ENCODE results near the gene NAGA.
"Not testable (repeated sequence)": the region's sequence is repeated elsewhere in the genome, so short reads cannot be mapped to it uniquely, and the experiment has no call there.

Gene NAGA

DNA sequence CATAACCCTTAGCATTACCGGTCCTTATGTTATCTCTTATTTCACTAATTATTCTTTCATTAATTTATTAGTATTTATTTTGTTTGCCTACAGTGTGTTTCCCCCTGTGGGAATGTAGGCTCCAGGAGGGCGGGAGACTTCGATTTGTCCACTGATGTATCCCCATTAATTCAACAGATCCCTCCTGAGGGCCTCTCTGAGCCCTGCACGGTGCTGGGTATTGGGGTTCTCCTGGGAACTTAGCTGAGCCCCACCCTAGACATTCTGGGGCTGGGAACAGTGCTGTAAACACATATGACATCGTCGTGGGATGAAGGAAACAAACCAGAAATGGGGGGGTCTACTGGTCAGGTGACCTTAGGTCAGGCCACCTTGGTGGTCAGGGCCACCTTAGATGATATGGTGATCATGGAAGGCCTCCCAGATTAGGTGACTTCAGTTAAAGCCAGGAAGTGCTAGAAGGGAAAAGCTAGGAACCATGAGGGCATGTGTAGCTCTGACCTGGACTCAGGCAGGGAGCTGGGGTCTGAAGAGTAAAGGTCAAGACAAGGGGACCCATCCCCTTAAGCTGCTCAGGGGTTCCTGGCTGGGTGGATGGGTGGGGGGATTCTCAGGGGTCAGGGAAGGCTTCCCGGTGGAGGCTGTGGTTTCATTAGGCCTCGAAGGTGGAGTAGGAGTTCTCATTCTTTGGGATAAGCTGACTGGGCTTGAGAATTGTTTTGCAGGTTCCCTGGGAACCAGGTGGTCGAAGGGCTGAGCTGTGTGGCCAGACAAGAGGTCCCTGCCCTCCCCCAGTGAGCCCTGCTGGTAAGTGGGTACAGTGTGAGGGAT, 4.4 kb upstream of the NAGA start:
- DNase-seq (ENCODE audit: low read depth): no peak

DNA sequence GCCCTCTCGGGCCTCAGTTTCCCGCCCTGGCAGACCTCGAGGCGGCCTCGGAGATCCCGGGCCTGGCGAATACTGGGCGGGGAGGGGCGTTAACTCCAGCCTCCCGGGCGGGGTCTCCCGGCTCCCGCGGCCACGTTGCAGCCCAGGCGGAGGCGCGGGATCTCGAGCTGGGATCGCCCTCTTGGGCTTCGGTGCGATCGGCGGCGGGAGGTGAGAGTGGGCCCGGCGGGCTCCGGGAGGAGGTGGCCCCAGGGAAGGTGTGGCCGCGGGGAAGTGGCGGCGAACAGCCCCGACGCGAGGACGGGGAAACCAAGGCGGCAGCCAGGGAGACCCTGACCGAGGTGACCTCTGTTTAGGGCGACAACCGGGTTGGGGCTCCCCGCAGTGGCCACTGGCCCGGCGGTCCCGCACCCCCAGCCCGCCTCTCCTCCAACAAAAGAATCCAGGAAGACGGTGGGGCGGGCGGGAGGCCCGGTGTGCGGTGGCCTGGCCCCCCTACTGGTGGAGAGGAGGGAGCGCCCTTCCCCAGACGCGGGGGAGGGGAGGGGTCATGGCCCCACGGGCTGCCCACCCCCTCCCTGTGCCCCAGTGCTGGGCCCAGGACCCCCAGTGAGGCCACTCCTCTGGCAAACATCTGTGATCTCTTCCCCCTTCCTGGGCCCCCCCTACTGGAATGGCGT, 3.7 kb upstream of the NAGA start, which contains the start of gene PHETA2:
TSS of gene PHETA2 (plus strand) at position 117 of the 680 bp plus-strand sequence. CDS start 3,046 bp downstream, outside the sequence.
- peak; percentile 68 for DNase-seq (ENCODE audit: low read depth)

DNA sequence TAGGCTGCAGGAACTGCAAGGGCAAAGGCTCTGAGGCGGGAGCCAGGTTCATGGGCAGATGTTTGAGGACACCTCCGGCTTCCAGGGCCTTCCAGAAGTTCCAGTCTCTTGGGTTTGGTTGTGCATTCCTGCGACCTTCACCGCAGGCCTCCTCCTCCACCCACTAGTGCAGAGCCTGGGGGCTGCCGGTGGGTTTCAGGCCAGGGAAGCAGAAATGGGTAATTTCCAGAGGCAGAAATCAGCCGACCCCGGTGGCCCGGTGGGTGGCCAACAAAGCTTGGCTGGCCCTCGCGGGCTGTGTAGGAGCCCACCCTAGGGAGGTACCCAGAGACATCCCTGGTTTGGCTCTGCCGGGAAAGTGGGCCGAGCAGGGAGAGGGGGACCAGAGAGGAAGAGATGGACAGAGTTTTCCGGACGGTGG, 3.0 kb upstream of the NAGA start:
- DNase-seq (ENCODE audit: low read depth): no peak

DNA sequence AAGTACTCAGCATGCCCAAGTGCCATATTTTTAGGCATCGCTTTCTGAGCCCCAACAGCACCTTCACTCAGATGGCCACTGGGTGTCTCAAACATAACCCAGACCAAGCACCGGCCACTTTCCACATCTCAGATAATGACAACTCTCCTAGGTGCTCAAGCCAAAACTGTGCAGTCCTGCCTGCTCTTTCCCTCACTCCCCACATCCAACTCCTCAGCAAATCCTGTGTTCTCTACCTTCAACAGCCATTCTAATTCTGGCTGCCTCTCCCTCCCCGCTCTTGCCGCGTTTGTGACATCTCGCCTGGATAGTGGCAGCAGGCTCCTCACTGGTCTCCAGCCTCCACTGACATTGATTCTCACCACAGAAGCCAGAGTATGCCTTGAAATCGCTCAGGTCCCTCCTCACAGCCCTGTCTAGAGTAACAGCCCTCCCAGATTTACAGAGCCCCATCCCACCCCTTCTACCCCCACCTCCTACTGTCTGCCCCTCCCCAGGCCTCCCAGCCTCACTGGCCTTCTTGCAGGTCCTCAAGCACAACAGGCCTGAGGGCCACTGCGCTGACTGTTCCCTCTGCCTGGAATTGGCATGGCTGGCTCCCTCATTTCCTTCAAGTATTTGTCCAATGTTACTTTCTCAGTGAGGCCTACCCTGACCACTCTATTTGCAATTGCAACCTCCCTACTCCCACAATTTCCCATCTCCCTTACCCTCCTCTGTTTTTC, 2.2 kb upstream of the NAGA start:
- DNase-seq (ENCODE audit: low read depth): no peak

DNA sequence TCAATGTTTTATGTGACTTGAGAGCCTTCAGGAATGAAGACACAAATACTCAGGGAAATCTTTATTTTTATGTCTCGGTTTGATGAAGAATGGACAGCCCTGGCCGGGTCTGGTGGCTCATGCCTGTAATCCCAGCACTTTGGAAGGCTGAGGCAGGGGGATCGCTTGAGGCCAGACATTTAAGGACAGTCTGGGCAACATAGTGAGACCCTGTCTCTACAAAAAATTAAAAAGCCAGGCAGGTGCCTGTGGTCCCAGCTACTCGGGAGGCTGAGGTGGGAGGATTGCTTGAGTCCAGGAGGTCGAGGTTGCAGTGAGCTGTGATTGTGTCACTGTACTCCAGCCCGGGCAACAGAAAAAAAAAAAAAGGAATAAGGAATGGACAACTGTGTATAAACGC, 896 bp upstream of the NAGA start:
- DNase-seq (ENCODE audit: low read depth): not testable (repeated sequence)

DNA sequence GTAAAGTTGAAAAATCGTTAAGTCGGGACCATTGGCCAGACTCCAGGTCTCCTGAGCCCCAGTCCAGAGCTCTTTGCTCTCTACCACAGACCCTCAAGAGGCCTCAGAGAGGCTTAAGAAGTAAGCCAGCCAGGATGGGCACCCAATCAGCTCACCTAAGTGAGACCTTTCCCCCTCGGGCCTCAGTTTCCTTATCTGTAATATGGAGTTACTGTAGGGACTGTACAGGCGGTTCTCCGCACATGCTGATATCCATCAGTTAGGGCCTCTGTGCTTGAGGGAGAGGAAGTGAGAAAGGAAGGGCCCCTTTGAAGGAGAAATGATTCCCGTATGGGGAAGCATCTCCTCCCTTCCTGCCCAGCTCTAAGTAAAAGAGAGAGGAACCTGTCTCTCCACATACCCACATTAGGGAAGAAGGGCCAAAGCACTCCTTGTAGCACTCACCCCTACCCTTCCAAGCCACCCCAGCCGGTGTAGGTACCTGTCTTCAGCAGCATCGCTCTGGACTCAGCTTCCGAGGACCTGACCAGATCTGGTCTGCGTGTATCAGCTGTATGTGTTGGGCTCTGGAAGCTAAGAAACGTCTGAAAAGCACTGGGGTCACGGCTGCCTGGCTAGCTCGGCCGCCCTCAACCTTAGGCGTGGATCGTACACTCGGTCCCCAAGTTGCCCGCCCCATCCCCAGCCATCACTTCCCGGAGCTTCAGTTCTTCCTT, 653 bp downstream of the NAGA start:
- no peak for DNase-seq (ENCODE audit: low read depth)

DNA sequence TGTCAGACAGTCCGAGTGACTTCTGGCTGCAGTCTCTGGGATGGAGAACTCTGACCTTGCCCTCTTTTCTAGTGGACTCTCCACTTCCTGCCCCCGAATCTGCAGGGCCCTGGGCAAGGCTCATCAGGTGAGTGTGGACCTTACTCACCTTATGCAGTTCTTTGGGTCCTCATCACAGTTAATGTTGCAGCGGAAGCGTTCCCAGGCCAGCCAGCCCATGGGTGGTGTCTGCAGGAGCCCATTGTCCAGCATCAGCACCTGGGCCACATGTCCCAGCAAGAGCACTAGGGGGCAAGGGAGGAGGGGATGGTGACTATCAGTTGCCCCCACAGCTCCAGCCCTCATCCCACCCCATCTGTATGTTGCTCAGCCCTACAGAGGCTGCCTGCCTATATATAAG, 2.3 kb downstream of the NAGA start:
- no peak for DNase-seq (ENCODE audit: low read depth)

DNA sequence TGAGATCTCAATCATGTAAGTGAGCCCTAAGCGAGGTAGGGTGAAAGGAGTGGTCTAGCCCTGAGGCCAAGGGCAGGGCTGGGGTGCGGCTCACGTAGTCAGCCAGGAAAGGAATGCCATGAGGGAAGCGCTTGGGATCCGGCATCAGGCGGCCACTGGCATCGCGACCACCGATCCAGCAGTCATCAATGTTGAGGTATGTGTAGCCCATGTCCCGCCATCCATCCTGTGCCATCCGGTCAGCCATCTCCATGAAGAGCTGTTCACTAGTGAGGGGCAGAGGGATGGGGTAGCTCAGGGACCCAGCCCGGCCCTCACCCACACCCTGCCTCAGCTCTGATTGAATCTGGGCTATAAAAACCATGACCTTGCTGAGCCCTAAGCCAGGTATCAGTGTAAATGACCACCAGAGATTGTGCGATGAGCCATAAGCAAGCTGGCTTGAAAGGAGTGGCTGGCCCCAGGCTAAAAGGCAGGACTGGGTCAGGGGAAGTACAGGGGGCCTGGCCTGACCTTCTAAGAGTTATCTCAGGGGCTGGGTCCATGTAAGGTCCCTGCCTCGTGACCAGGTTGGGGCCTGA, 2.9 kb downstream of the NAGA start:
- no peak for DNase-seq (ENCODE audit: low read depth)

DNA sequence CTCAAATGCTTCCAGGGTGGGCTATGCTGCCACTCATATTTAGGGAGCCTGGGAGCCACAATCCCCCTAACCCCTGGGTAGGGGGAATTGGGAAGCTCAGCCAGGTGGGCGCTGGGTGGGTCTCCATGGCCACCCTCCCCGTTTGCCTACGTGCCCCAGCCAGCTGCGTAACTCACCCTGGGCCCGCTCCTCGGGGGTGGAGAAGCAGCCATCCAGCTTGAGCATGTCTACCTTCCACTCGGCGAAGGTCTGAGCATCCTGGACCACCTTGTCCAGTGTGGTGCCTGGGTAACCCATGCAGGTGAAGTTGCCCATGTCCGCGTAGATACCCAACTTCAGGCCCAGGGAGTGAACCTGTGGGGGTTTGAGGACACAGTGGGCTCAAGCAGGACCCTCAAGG, 3.7 kb downstream of the NAGA start:
- no peak for DNase-seq (ENCODE audit: low read depth)

DNA sequence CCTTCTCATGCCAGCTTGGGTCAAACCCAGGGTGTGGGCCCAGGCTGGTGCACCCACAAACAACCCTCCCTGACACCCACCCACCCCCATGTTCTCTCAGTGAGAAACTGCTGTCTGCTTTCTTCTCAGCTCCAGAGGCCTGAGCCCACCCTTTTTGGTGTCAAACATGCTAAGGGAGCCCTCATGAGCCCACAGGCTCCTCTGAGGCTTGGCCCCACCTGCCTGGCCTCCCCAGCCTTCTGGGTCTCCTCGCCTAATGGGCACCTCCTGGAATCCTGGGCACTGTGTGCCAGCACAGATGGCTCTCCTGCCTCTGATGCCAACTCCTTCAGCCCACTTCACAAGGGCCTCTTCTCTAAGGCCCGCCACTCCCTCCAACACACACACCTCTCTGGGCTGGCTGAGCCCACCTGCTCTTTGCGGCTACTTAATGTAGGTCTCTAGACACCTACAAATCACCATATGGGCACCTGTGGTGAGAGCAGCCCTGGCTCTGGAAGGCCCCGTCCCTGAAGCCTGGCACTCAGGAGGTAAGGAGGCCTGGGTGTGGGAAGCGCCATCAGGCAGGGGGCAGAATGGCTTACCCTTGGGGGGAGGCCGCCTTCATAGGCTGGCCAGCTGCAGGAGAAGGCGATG, 4.4 kb downstream of the NAGA start:
- DNase-seq (ENCODE audit: low read depth): no peak

DNA sequence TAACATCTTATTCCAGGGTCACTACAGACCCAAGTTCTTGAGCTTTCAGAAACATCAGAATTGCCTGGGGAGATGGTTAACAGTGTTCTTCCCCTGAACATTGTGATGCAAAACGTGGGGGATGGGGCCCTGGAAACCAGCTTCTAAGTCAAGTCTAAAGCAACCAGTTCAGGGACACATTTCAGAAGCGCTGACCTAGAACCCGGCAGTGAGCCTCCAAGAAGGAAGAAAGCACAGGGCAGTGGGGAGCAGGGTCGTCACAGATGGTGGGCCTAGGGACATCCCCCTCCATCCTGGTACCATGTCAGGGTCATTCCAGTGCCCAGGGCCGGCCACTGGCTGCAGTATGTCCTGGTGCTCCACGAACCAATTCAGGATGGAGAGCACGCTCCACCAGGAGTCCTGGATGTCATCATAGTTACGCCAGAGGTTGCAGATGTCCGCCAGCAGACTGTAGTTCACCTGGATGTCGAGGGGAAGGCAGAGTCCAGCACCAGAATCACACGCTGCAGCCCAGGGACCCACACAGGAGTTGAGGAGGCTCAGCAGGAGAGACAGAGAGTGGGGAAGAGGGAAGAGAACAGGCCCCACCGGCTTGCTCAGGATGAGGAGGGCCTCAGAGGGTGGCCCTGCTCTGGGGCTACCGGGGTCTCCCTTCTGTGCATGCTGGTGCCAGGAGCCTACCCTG, 5.0 kb downstream of the NAGA start:
- DNase-seq (ENCODE audit: low read depth): no peak

DNA sequence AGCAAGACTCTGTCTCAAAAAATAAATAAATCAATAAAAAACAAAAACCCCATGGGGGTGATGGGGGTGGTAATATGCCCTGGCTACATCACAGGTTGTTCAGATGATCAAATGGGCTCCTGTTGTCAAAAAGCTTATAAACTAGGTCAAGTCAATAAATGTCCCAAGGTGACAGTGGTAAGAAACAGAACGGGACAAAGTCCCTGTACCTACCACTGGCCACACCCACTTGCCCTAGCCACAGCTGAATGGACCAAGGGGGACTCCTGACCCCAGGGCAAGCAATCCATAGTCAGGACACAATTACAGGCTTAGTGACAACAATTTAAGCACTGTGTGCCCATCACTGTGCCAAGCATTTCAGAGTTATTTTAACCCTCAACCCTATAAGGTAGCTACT, 6.0 kb downstream of the NAGA start:
- no peak for DNase-seq (ENCODE audit: low read depth)

DNA sequence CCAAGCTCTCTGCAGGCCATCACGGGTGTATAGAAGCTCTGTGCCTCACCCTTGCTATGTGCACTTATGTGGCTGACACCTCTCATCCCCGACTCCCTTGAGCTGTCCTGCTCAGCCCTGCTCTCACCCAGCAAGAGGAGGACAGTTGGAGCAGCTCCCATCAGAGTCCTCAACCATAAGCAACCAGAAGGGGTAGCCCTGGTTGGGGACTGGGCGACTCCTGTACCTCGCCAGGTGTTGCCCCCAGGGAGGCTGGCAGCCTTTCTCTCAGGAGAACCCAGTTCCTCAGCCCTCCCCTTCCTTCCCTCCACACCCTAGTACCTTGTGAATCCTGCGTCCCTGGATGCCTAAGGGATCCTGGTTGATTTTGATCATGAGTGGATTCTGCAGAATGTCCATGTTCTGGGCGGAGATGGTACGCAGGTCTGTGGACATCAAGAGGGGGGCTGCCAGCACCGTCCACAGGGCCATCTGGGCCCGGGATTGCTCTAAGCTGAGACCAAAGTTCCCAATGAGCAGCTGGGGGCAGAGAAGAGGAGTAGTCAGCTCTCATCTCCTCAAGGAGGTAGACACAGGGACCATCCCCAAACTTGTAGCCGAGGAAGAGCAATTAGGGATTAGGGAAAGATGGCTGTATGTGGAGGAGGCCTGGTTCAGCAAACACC, 8.0 kb downstream of the NAGA start:
- DNase-seq (ENCODE audit: low read depth): no peak

DNA sequence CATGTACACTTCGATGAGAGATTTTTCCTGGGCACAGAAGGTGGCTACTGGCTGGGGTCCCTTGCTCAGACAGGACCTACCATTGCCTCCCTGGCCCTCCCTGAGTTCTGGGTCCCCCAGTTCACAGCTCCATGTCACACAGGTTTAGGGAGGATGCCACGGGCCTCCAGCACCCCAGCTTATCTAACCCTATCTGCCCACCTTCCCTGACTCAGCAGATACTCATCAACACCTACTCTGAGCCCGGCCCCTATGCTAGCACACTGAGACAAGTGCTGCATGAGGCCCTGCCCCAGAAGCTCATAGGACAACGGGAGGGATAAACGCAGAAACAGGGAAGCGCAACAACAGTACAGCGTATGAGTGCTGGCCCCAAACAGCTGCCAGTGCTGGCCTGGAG, 9.6 kb downstream of the NAGA start:
- DNase-seq (ENCODE audit: low read depth): no peak

DNA sequence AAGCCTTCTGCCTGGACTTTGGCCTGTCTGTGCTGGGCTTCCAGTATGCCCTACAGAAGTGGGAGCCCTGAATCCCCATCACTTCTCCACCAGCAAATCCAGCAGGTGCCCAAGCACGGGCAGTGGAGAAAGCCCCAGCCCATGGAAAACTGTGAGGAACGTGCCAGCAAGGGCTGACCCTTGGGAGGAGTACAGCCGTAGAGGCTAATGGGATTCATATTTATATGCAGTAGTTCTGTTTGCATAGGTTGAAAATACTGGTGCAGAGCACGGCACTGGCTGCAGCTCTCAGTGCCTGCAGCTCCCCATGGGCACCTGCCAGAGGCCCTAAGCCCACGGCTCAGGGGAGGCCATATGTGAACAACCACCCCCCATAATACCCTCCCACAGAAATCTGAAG, 10.1 kb downstream of the NAGA start:
- DNase-seq (ENCODE audit: low read depth): no peak

DNA sequence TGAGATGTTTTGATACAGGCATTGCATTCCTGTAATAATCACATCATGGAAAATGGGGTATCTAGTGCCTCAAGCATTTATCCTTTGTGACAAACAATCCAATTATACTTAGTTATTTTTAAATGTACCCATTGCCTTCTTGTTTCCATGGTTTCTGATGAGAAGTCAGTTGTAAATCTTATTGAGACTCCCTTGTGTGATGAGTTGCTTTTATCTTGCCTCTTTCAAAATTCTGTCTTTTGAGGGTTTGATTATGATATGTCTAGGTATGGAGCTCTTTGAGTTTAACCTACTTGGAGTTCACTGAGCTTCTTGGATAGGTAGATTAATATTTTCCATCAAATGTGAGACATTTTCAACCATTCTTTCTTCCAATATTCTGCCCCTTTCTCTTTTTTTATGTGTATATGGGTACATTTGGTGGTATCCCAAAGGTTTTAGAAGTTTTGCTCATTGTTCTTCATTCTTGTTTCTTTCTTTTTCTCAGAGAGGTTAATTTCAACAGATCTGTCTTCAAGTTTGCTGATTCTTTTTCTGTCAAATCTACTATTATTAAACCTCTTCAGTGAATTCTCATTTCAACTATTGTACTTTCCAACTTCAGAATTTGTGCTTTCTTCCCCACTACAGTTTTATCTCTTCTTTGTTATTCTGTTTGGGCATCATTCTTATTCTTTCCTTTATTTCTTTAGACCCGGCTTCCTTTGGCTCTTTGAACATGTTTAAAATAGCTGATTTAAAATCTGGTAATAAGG, 13.7 kb downstream of the NAGA start:
- no peak for DNase-seq (ENCODE audit: low read depth)

DNA sequence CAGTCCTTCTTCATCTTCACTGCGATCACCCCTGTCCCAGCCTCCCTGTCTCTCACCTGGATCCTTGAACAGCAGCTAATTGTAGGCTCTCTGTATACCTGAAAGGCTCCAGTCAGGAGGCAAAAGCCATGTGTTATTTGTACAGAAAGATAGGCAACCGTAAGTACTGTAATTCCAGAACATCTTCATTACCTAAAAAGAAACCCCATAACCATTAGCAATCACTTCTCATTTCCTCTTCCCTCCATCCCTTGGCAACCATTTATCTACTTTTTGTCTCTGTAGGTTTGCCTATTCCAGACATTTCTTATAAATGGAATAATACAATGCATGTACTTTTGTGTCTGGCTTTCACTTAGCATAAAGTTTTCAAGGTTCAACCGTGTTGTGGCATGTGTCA, 17.8 kb downstream of the NAGA start:
- no peak for DNase-seq (ENCODE audit: low read depth)

DNA sequence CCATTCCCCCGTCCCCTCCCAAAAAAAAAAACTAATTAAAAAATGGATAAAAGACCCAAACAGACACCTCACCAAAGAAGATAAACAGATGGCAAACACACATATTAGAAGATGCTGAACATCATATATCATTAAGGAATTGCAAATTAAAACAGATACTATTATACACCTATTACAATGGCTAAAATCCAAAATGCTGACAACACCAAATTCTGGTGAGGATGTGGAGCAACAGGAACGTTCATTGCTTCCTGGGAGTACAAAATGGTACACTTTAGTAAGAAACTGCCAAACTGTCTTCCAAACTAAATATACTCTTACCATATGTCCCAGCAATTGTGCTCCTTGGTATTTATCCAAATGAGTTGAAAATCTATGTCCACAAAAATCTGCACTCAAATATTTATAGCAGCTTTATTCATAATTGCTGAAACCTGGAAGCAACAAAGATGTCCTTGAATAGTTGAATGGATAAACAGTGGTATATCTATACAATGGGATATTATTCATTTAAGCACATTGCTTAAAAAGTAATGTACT, 19.9 kb downstream of the NAGA start:
- DNase-seq (ENCODE audit: low read depth): no peak

DNA sequence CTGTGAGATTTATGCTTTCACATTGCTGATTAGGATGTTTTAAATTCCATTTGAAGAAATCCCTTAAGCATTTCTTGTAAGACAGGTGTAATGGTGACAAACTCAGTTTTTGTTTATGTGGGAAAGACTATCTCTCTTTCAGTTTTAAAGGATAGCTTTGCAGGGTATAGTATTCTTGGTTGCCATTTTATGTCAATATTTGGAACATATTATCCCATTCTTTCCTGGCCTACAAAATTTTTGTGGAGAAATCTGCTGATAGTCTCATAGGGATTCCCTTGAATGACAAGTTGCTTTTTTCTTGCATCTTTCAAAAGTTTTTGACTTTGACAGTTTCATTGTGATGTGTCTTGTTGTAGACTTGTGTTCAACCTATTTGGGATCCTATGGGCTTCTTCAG, 28.8 kb downstream of the NAGA start:
- DNase-seq (ENCODE audit: low read depth): no peak

Measured in EH (cell line).